Activated CD8-positive, alpha-beta memory T cell treated with anti-CD3 and anti-CD28 coated beads, Interleukin-2, amount 50 U/mL, for 48 hours (primary cell): ENCODE data around the gene MYL5.

Experiments used
- DNase-seq: peaks from one replicate; pipeline ENCODE4 v3.0.0-alpha.2; 2020

The MYL5 gene

GRCh38 chr4:675036-675882 lies 917 bp downstream of the MYL5 start:
- DNase-seq: peak; percentile 74

DNA sequence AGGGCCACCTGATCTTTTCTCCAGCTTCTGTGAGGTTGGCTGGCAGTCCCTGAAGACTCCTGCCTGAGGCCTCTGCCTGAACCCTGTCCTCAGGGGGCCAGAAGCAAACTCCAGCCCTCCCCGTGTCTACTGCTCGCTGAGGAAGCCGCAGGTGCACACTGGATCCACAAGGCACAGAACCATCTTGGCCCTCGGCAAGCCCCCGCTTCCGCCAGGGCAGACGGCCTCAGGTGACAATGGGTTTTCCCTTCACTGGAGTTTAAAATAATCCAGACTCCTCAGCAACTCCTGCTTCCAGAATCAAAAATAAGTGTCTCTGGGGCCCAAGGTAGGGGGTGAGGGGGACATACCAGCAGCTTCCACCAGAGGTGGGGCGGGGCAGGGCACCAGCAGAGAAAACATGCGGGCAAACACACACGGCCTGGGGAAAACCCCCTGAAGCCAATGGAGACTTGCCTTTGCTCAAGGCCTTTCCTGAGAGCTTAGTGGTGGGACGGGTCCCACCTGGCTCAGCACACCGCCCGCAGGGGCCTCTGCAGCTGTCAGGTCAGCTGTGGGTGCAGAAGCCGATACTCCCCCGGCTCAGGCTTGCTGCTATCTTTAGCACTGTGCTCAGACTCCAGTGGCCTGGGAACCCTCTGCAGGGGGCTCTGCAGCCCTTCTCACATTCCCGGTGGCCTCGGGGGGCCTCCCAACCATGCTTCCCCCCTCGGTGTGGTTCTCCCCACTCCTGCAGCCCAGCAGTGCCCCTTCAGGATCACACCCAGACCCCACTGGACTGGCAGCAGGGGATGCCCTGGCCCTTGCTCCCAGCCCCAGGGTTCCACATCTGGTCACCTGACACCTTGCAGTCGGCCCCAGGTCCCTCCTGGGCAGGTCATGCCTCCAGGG lies 1.9 kb downstream of the MYL5 start:
- no peak for DNase-seq

DNA sequence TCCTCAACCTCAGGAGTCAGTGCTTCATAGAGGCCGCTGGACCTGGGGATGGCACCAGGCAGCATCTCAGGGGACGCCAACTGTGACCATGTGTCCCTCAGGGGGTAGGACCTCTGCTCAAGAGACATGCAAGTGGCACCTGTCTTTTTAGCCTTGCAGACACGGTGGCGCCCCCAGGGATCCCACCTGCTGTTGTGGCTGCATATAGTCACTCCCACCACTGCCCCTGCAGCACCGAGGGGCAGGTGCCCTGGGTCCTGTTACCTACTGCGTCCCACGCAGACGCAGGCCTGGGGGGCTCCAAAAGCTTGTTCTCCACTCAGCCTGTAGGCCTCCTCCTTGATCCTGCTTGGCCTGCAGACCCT lies 2.5 kb downstream of the MYL5 start:
- DNase-seq: no peak

DNA sequence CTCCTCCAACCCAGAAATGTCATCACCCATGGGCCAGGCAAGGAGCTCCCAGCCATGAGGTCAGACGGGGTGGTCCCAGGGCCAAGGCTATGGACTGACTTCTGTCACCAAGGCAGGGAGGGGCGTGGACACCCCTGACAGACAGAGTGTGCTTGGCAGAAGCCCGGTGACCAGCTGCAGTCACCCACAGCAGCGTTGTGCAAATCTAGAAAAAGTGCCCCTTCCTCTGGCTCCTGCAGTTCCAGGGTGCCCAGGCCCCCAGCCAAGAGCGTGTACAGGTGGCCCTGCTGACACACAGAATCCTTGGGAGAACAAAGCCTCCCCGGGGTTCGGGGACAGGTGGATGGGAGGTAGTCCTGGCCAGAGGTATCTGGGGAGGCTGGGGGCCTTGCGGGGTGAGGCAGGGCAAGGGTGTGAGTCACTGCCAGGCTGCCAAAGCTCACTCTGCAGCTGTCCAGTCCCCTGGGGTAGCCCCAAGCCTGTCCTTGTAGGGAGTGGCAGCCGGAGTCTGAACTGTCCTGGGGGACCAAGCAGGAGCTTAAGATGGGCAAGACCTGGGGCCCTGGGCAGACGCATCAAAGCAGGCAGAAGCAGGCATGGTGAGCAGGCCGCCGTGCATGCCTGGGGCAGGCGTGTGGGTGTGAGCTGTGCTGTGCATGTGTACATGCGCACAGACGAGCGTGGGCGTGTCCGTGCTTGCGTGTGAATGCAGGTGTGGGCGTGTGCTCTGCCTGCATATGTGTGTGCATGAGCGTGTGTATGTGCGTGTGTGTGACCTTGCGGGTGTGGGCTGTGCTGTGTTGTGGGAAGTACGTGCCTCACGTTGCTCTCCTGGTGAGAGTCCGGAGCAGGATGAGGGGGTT lies 3.3 kb downstream of the MYL5 start:
- DNase-seq: no peak

DNA sequence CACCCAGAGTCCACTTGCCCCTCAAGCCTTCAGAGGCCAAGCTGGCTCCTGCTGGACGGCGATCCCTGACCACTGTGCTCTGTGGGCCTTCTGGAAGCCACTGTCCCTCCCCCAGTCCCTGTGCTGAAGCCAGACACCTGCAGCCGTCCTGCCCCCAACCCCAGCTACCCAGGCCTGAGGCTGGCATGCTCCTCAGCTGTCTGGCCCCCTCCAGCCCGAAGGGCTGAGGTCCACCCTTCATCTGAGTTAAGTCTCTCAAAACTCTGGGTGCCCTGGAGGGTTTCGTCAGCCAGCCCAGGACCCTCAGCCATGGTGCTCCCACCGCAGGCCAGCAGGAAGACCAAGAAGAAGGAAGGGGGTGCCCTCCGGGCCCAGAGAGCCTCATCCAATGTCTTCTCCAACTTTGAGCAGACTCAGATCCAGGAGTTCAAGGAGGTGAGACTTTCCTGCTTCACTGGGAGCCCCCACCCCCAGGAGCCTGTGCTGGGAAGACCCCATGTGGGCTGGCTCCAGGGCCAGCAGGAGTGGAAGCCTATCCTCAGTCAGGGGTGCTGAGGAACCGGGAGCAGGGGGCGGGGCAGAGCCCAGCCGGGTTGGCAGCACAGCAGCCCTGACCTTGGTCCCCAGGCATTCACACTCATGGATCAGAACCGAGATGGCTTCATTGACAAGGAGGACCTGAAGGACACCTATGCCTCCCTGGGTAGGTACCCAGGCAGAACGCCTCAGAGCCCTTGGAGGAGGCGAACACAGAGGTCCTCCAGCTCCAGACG lies 4.2 kb downstream of the MYL5 start:
- DNase-seq: no peak

DNA sequence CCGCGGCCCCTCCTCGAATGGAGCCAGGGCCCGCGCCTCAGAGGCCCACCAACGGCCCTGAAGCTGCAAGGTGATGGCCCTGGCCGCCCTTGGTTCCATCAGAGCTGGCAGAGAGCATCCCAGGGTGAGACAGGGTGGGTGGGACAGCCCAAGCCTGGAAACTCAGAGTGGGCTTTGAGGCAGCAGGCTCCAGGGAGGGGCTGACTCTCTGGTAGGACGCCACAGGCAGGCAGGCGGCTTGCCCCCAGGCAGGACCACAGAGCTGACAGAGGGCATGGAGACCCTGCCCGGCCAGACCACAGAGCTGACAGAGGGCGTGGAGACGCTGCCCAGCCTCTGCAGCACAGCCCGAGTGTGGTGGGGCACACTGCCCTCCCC lies 4.8 kb downstream of the MYL5 start:
- no peak for DNase-seq

DNA sequence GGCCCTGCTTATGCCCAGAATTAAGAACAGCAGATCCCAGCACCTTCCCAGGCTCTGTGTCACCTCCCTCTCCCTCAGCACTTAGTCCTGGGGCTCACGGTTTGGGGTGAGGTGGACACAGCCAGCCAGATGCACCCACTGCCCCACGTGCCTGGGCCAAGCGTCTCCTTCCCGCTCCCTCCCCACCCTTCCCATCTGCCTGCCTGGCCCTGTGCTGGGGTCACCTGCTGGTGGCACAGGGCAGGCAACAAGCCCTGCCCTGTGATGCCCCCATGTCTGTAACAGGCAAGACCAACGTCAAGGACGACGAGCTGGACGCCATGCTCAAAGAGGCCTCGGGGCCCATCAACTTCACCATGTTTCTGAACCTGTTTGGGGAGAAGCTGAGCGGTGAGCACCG lies 5.3 kb downstream of the MYL5 start:
- DNase-seq: no peak

- no peak for DNase-seq
Observed at GRCh38 chr4:680091-680490, 5.7 kb downstream of the MYL5 start.

DNA sequence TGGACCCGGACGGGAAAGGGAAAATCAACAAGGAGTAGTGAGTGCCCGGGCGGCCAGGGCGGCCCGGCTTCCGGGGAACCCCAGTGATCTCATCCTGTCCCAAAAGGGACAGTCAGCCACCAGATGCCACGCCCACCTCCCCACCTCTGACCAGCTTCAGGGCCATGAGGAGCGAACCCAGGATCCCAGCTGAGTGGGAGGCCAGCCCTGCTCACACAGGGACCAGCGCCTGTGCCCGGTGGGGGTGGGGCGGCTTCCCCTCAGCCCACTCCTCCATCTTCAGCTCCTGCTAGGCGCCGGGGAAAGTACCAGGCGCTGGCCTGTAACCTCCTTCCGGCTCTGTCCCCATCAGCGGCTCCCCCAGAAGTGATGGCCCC lies 6.2 kb downstream of the MYL5 start:
- peak; percentile 58 for DNase-seq

DNA sequence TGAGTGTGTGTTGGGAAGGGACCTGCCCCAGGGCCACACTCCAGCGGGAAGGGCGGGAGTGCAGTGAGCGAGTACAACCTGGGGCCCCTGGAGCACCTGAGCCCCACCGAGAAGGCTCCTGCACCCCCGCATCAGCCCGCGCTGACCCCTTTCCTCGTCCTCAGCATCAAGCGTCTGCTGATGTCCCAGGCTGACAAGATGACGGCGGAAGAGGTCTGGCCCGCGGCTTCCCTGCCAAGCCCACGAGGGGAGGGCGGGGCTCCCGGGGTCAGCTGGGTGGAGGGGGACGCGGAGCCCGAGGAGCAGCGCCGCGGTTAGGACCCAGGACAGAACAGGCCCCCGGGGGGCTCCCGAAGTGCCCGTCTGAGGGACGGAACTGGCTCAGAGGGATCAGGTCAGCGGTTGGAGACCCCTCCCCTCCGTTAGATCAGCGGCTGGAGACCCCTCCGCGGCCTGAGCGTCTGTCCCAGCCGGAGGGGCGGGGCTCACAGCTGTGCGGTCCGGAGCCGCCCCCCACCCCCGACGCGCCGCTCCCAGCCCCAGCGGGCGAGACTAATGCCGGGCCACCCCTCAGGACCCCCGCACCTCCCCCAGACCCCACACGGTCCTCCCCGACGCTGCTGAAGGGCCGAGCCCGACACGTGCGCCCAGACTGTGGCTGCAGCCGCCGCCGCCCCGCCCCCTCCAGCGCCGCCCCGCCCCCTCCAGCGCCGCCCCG lies 6.7 kb downstream of the MYL5 start:
- peak; percentile 76 for DNase-seq

GRCh38 chr4:681736-682451 lies 7.6 kb downstream of the MYL5 start:
- peak; percentile 60 for DNase-seq

DNA sequence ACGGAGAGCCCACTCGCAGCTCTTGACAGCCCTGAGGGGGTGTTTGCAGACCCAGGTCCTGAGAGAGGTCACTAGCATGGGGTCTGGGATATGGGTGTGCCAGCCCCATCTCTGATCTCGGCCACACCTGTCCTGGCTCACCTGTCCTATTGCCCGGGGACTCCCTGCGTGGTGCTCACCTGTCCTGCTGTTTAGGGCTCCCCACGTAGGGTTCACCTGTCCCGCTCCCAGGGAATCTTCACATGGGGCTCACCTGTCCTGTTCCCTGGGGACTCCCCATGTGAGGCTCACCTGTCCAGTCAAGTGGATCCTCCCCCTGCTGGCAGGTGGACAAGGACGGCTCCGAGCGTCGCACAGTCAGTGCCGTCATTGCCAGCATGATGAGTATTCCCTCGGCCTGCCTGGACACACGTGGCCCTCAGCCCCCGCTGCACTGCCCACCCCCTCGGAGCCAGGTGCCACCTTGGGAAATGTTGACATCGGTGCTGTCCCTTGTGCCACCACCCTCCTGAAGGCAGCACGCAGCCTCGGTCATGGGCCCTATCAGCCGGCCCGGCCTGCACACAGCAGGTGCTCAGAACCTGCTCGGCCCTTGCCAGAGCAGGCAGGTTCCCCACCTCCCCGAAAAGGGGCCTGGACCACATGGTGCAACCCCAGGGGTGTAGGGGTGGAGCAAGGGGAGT lies 8.3 kb downstream of the MYL5 start:
- peak; percentile 55 for DNase-seq

- no peak for DNase-seq
Observed at GRCh38 chr4:683247-683897, 9.0 kb downstream of the MYL5 start.

DNA sequence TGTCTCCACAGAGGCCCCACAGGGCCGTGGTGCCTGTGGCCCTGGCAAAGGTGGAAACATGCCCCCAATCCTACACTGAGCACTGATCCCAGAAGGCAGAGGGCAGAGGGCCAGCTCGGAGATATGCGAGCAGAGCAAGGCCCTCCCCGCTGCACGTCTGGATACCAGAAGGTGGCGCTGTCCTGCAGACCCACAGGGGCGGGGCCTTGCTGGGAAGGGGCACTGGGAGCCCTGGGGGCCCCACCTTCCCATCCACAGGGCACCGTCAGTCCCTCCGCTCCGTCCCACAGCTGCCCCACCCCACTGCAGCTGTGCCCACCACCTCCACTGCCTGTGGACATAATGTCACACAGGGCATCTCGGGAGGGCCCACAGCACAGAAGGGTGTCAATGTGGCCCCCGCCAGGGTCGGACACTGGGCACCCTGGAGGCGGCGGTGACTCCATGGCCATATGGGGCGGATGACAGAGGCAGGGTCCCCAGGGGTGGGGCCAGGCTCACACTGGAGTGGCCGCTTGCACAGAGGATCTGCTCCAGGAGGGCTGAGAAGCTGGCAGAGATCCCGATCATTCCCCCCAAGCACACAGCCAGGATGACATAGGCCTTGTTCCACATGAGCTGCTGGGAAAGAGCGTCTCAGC lies 9.8 kb downstream of the MYL5 start:
- peak; percentile 74 for DNase-seq

DNA sequence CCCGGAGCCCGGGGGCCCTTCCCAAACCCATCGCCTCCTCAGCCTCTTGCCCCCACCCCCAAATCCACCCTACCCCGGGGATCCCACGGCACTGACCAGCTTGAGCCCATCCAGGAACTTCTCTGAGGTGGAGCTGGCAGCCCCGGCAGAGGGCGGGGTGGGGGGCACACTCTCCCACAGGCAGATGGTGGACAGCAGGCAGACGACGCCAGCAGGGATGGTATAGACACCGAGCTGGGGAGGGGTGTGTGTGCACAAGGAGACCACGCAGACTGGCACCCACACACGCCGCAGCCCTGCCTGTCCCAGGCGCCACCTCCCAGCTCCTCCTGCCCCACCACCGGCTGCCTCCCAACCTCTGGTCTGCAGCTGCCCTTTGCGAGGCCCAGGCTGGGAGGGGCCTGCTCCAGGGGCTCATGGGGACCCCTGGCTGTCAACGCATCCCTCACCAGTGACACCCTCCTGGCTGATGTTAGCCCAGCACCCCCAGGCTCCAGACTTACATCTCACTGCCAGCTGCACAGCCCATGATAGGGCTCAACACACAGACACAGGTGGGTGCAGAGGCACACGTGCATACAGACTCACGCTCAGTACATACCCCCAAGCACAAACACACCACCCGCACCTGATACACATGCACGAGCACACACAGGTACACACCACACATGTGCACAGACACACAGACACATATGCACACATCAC lies 10.4 kb downstream of the MYL5 start:
- no peak for DNase-seq

- no peak for DNase-seq
Observed at GRCh38 chr4:685679-686412, 11.5 kb downstream of the MYL5 start.

- no peak for DNase-seq
Observed at GRCh38 chr4:686413-687040, 12.2 kb downstream of the MYL5 start.
